HG03045 (cell line): Measurements from ENCODE around the gene PDE1C.

ENCODE experiments used
- ATAC-seq: cut with Tn5 transposase; IDR thresholded peaks from one replicate; pipeline ENCODE4 v1.9.1; 2021; ENCODE audit warnings: mild to moderate bottlenecking, moderate library complexity; ENCODE audit not compliant: unreplicated experiment

The PDE1C gene

DNA sequence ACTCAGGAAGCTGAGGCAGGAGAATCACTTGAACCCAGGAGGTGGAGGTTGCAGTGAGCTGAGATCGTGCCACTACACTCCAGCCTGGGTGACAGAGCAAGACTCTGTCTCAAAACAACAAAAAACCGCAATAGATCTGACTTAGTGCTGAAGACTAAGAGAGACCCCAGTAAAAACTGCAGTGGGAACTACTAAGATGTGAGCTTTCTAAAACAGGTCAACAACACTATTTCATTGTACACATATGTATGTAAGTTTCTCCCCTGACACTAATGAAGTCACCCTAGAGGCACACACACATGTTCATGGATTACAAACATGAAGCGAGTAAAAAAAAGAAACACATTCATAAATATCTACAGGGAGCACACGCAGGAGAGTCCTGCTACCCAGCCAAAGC is 68.3 kb downstream of the PDE1C start:
- ATAC-seq = no peak

- no peak for ATAC-seq
Observed at GRCh38 chr7:31997423-31997822, 72.8 kb downstream of the PDE1C start.

GRCh38 chr7:31995134-31995533 is 75.1 kb downstream of the PDE1C start:
- ATAC-seq = no peak

GRCh38 chr7:31991846-31992245 is 78.4 kb downstream of the PDE1C start:
- no peak for ATAC-seq

- ATAC-seq = no peak
Observed at GRCh38 chr7:31991406-31991805, 78.8 kb downstream of the PDE1C start.

GRCh38 chr7:31986878-31987518 is 83.2 kb downstream of the PDE1C start:
- no peak for ATAC-seq

DNA sequence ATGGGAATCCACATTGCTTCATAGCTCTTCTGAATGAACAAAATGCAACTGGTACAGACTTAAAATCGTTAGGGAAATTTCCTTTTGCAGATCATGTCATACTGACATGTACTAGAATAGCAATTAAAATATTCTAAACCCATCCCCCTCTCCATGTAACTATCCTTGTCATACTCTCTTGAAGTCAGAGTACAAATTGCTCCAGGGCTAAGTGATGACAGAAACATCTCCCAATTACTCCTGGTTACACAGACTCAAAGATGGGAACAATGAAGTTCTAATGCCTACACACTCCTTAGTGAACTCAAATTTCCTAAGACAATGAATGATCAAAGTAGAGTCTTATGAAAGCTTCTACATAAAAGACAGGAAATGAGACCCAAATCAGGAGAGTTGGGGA is 87.2 kb downstream of the PDE1C start:
- no peak for ATAC-seq

- ATAC-seq = no peak
Observed at GRCh38 chr7:31981874-31982390, 88.3 kb downstream of the PDE1C start.

DNA sequence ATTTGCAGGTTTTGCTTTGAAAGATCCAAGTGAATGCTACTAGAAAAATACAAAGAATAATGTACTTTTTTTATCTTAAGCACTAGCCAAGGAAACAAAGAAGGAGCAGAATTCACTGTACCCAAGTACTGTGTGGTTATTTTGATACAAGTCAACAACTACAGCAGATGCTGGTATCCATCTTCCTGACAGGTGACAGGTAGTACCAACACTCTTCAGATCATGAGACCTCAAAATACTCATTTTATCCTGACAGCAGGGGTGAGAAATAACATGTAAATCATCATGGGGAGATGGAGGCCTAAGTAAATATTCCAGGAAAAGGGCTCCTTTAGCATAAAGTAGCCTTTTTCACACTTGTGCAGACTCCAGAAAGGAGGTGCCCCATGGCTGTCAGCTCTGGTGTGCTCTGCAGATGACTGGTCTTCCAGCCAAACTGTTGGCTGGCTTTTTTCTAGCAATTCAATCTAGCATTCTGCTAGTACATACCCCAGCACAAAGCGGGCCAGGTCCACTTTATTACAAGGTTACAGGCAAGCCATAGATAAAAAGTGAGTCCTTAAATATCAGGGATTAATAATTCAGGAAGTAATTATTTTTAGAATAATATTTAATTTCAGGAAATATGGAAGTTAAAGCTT is 90.4 kb downstream of the PDE1C start:
- ATAC-seq = no peak

GRCh38 chr7:31975546-31975945 is 94.7 kb downstream of the PDE1C start:
- no peak for ATAC-seq

- no peak for ATAC-seq
Observed at GRCh38 chr7:31974351-31974750, 95.9 kb downstream of the PDE1C start.

GRCh38 chr7:31971049-31971667 is 99.0 kb downstream of the PDE1C start:
- no peak for ATAC-seq

- no peak for ATAC-seq
Observed at GRCh38 chr7:31970501-31970900, 99.7 kb downstream of the PDE1C start.

GRCh38 chr7:31963569-31964175 is 106.5 kb downstream of the PDE1C start:
- no peak for ATAC-seq

GRCh38 chr7:31962246-31962645 is 108.0 kb downstream of the PDE1C start:
- ATAC-seq = no peak

DNA sequence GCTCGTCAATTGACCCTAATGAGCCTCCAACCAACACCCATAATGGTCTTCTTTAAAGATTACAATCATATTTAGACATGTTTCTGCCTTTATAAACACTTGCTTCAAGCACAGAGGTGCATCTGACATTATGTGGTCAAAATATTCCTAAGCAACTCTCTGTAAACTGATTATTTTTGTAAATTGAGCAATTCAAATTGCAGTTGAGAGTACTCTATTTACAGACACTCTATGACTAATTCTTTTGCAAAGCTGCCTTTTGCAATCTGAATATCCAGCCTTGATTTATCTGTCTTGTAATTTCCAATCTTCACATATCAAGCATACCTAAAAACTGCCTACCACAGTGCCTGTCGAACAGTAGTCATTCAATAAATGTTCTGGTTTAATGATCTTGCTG is 112.0 kb downstream of the PDE1C start:
- ATAC-seq = no peak

- no peak for ATAC-seq
Observed at GRCh38 chr7:31957756-31958155, 112.5 kb downstream of the PDE1C start.

GRCh38 chr7:31957090-31957720 is 113.0 kb downstream of the PDE1C start:
- ATAC-seq = no peak

DNA sequence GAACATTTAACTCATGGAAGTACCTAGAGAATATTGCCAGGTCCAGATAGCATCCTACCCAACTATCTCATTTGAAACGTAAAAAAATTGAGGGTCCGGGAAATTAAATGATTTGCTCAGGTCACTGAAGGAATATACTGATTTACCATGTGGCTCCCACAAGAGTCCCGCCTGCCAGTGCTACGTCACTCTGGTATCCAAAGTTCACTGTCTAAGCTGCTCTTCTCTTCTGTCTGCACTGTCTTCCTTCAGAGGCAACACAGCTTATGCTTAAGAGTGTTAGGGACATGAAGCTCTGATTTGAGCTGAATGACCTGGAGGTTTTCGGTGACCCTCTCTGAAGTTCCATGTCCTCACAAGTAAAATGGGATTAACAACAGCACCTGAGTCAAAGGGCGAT is 114.6 kb downstream of the PDE1C start:
- ATAC-seq = no peak

- no peak for ATAC-seq
Observed at GRCh38 chr7:31955021-31955420, 115.2 kb downstream of the PDE1C start.

- ATAC-seq = no peak
Observed at GRCh38 chr7:31954500-31954899, 115.7 kb downstream of the PDE1C start.
